HG02588 (cell line): ENCODE data around the gene NAT10.

Source experiments
- ATAC-seq: cut with Tn5 transposase; IDR thresholded peaks from one replicate; pipeline ENCODE4 v1.9.1; 2021; ENCODE audit warnings: mild to moderate bottlenecking, moderate library complexity; ENCODE audit not compliant: unreplicated experiment

The NAT10 gene

GRCh38 chr11:34185926-34186841 is 80.8 kb downstream of the NAT10 start:
- no peak for ATAC-seq

GRCh38 chr11:34188181-34188580 is 82.8 kb downstream of the NAT10 start:
- ATAC-seq: no peak

GRCh38 chr11:34189191-34189590 is 83.8 kb downstream of the NAT10 start:
- no peak for ATAC-seq

- no peak for ATAC-seq
These were observed 85.0 kb downstream of the NAT10 start for GRCh38 chr11:34190192-34191139.

GRCh38 chr11:34191578-34191977 is 86.1 kb downstream of the NAT10 start:
- no peak for ATAC-seq

GRCh38 chr11:34192481-34193401 is 87.3 kb downstream of the NAT10 start:
- no peak for ATAC-seq

GRCh38 chr11:34194576-34195335 is 89.3 kb downstream of the NAT10 start:
- ATAC-seq: no peak
